ENCODE data around the gene ALKBH6. TPM values are rescaled to one million over a fixed set of nuclear protein-coding genes. Genes with fewer than 3 reads are reported as not detected.

Gene ALKBH6
- total and polyA plus RNA-seq, 9 of the 15 experiments (the other 6 are each of a cell fraction or from before 2014, with no cell fraction given): 0.67 to 62.0 (median 34.5) TPM

GRCh38 chr19:35995048-35995993 is 18.7 kb downstream of the ALKBH6 start, which contains the start of gene SDHAF1 (continued):
- no peak for TF ChIP-seq CLOCK (CRISPR knock-in tag; IDR thresholded peaks at IDR 0.05; ENCODE audit: borderline replicate concordance)
- no peak for TF ChIP-seq ID3 (CRISPR knock-in tag; IDR thresholded peaks at IDR 0.05)
- TF ChIP-seq ID3 (tag; IDR thresholded peaks at IDR 0.05): peak; percentile 87
- peak; percentile 2; the same call in 1 of the 2 replicates for TF ChIP-seq ZBTB2 (IDR thresholded peaks at IDR 0.05)
- TF ChIP-seq MTA1 (IDR thresholded peaks at IDR 0.05; ENCODE audit: borderline replicate concordance): peak; percentile 37; the same call in 1 of the 2 replicates
- TF ChIP-seq FOXO4 (CRISPR knock-in tag; IDR thresholded peaks at IDR 0.05): no peak
- peak; percentile 88 for TF ChIP-seq EGR1 (conservative IDR thresholded peaks at IDR 0.05)
- TF ChIP-seq CEBPB (tag; IDR thresholded peaks at IDR 0.05): peak; percentile 95
- TF ChIP-seq FOS (IDR thresholded peaks at IDR 0.05; ENCODE audit: extremely low read depth, insufficient read length): peak; percentile 46
- no peak for TF ChIP-seq SFPQ (IDR thresholded peaks at IDR 0.05; ENCODE audit: low read depth, low read length)
- no peak for TF ChIP-seq NFE2L1 (tag; IDR thresholded peaks at IDR 0.05; ENCODE audit: borderline replicate concordance, low read depth)
- TF ChIP-seq ZBED1 (IDR thresholded peaks at IDR 0.05): no peak
- no peak for TF ChIP-seq FOXJ3 (CRISPR knock-in tag; IDR thresholded peaks at IDR 0.05)
- no peak for TF ChIP-seq TRIM28 (IDR thresholded peaks at IDR 0.05)
- TF ChIP-seq CHD1 (IDR thresholded peaks at IDR 0.05; ENCODE audit: low read length): peak; percentile 69
- no peak for TF ChIP-seq ZNF143 (CRISPR knock-in tag; IDR thresholded peaks at IDR 0.05)
- peak; percentile 42 for TF ChIP-seq RBM22 (IDR thresholded peaks at IDR 0.05; ENCODE audit: low read depth, low read length, poor library complexity, severe bottlenecking)
- no peak for TF ChIP-seq SLC30A9 (CRISPR knock-in tag; IDR thresholded peaks at IDR 0.05)
- 0 out of 2 replicates have a peak, but pooled peaks have one; percentile 9 for TF ChIP-seq NCOA1 (IDR thresholded peaks at IDR 0.05; ENCODE audit: low read depth)
- no peak for TF ChIP-seq HNRNPH1 (optimal IDR thresholded peaks at IDR 0.05; ENCODE audit: low read depth, low read length)

Data from K562 (cell line).